Thyroid gland (tissue), 4 donors: ENCODE results near the gene MEIOB. TPM values are rescaled to one million over a fixed set of nuclear protein-coding genes. Genes with fewer than 3 reads are reported as not detected.
"Not testable (repeated sequence)": the region's sequence is repeated elsewhere in the genome, so short reads cannot be mapped to it uniquely, and the experiment has no call there.

ENCODE experiments used
- DNase-seq, 2 donors: peaks; one replicate each; pipeline ENCODE4 v3.0.0-alpha.2; 2019
- H3K27ac ChIP-seq, 3 donors: fragments of 200-600 bp; sonication (generic); 1 replicate in 2 of 3; 2 replicates in 1 of 3; pipeline ENCODE4 v1.5.1; 2016 to 2019; ENCODE audit warnings: mild to moderate bottlenecking in 1 of 3, moderate library complexity in 1 of 3
- H3K27me3 ChIP-seq: fragments of 200-600 bp; sonication (generic); one replicate; pipeline ENCODE4 v1.5.1; 2019
- H3K36me3 ChIP-seq, 2 donors: fragments of 200-600 bp; sonication (generic); one replicate each; pipeline ENCODE4 v1.5.1; 2016 to 2019
- H3K4me1 ChIP-seq, 2 donors: fragments of 200-600 bp; sonication (generic); one replicate each; pipeline ENCODE4 v1.5.1; 2017 to 2019
- H3K4me3 ChIP-seq, 3 donors: fragments of 200-600 bp; sonication (generic); replicated peaks in 1 of 3; 1 replicate in 2 of 3; 2 replicates in 1 of 3; pipeline ENCODE4 v1.5.1; 2016; ENCODE audit warnings: mild to moderate bottlenecking in 1 of 3
- H3K9me3 ChIP-seq: fragments of 200-600 bp; sonication (generic); one replicate; pipeline ENCODE4 v1.5.1; 2017
- CTCF ChIP-seq, 6 experiments: fragments of 200-600 bp in 3 of 6; fragments of 450-650 bp in 3 of 6; sonication (generic) in 3 of 6; IDR thresholded peaks; one replicate each; pipeline ENCODE4 v1.5.1; 2016 to 2019; ENCODE audit warnings: antibody characterized with exemption in 6 of 6, mild to moderate bottlenecking in 2 of 6, inconsistent platforms in 1 of 6, moderate library complexity in 1 of 6
- POLR2A ChIP-seq, 2 donors: fragments of 450-650 bp; IDR thresholded peaks; one replicate each; pipeline ENCODE4 v1.6.1; 2017; ENCODE audit warnings: antibody characterized with exemption in 2 of 2, mild to moderate bottlenecking in 2 of 2, moderate library complexity in 1 of 2
- WGBS, 2 donors: methylation state at CpG; one replicate each; pipeline ENCODE4 v1.1.5; 2017; 5-methylcytosine and 5-hydroxymethylcytosine counted together
- intact Hi-C: fragments of 100-400 bp; cut with DNase I; formaldehyde crosslinking; loops from one replicate; pipeline ENCODE4 v1.15.1; 2023
- total RNA-seq, 4 donors: library from RNA; depleted of rRNA; stranded (reverse); fragments of >200 nt; gene quantifications; one replicate each; pipeline ENCODE4 v1.2.3, GENCODE V29; 2016

Gene MEIOB
- total RNA-seq, 4 donors from 2014 or later, result 0.13 TPM; not detected in 3

DNA sequence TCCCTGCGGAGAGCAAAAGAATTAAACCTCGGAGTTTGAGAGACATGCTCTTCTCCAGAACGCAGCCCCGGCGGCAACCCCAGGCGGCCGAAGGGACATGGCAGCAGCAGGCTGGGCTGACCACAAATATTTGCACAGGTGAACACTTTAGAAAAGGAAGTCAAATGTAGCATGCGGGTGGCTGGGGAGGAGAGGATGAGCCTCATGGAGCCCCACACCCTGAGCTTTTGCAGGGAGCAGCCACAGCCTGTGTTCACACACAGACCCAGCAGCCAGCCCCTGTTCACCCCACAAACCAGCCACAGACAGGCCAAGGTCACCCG lies 28.4 kb upstream of the MEIOB start:
- Histone ChIP-seq H3K27me3 (no peaks in the 10 kb centered on the region), H3K27ac (no peak overlapping the region), H3K4me1 (peaks cover 0 to 12% of the 10 kb centered on the region in 2 donors), H3K4me3 (no peak overlapping the region), H3K36me3 (no peaks in the 10 kb centered on the region), H3K9me3 (no peaks in the 10 kb centered on the region)
- DNase-seq, result no peak
- TF ChIP-seq CTCF (IDR thresholded peaks at IDR 0.05), result no peak
- no peak for TF ChIP-seq POLR2A (IDR thresholded peaks at IDR 0.05)
- intact Hi-C loops, result no loop called here
- 72 to 77% methylated on average over 9 of the region's 9 CpGs for WGBS, 2 donors

GRCh38 chr16:1899641-1900451 lies 27.9 kb upstream of the MEIOB start:
- Histone ChIP-seq H3K9me3 (no peaks in the 10 kb centered on the region), H3K4me3 (no peak overlapping the region), H3K27me3 (no peaks in the 10 kb centered on the region), H3K4me1 (peaks cover 0 to 12% of the 10 kb centered on the region in 2 donors), H3K27ac (no peak overlapping the region), H3K36me3 (no peaks in the 10 kb centered on the region)
- intact Hi-C loops, result no loop called here
- no peak for DNase-seq
- 73 to 78% methylated on average over 16 of the region's 16 CpGs for WGBS, 2 donors
- TF ChIP-seq POLR2A (IDR thresholded peaks at IDR 0.05), result no peak
- TF ChIP-seq CTCF (IDR thresholded peaks at IDR 0.05), result no peak

DNA sequence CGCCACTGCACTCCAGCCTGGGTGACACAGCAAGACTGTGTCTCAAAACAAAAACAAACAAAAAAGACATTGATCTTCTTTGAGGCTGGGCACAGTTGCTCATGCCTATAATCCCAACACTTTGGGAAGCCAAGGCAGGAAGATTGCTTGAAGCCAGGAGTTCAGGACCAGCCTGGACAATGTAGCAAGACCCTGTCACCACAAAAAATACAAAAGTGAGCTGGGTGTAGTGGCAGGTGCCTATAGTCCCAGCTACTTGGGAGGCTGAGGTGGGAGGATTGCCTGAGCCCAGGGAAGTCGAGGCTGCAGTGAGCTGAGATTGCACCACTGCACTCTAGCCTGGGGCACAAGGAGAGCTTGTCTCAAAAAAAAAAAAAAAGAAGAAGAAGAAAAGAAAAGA lies 25.7 kb upstream of the MEIOB start:
- WGBS, 2 donors, result 84 to 95% methylated on average over 2 of the region's 2 CpGs
- DNase-seq, H3K4me1 ChIP-seq, H3K27ac ChIP-seq, H3K4me3 ChIP-seq, H3K27me3 ChIP-seq, H3K36me3 ChIP-seq, intact Hi-C loops, H3K9me3 ChIP-seq: not testable (repeated sequence)

DNA sequence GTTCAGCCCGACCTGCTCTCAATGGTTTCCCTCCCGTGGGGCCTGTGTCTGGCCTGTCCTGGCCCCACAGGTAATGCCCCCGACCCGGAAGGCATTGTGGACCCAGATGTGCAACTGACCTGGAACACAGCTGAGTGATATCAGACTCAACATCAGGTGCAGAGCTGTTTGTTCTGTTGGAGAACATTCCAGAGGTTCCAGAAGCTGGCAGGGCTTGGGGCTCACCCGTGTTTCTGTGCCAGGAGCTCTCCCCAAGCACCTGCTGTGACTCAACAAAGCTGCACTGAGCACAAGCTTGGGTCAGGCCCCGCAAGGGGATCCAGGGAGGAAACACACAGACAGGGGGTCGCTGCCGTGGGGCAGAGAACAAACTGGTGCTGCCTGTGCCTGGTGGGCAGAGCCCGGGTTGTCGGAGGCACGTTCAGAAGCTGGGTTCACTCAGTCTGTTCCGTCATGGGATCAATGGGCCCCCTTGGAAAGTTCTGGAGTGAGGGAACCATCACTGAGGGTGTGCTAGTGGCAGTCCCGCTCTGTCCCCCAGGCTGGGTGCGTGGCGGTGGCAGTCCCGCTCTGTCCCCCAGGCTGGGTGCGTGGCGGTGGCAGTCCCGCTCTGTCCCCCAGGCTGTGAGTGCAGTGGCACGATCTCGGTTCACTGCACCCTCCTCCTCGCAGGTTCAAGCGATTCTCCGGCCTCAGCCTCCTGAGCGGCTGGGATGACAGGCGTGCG lies 24.1 kb upstream of the MEIOB start:
- TF ChIP-seq CTCF (IDR thresholded peaks at IDR 0.05), result no peak
- TF ChIP-seq POLR2A (IDR thresholded peaks at IDR 0.05), result no peak
- H3K4me3 ChIP-seq, result no peak overlapping the region
- no peaks in the 10 kb centered on the region for H3K27me3 ChIP-seq
- no peaks in the 10 kb centered on the region for H3K36me3 ChIP-seq
- peak; percentile 23 to 50 for DNase-seq
- H3K27ac ChIP-seq, result peak overlapping the region in 1 of 3 donors; percentile 61
- intact Hi-C loops, result no loop called here
- H3K9me3 ChIP-seq, result no peaks in the 10 kb centered on the region
- 75 to 79% methylated on average over 24 to 27 of the region's 27 CpGs for WGBS, 2 donors
- peaks cover 0 to 10% of the 10 kb centered on the region in 2 donors for H3K4me1 ChIP-seq

- Histone ChIP-seq H3K27me3 (no peaks in the 10 kb centered on the region), H3K9me3 (no peaks in the 10 kb centered on the region), H3K27ac (no peak overlapping the region), H3K4me3 (no peak overlapping the region), H3K4me1 (peaks cover 0 to 15% of the 10 kb centered on the region in 2 donors), H3K36me3 (no peaks in the 10 kb centered on the region)
- intact Hi-C loops, result no loop called here
- TF ChIP-seq POLR2A (IDR thresholded peaks at IDR 0.05) (no peak), CTCF (IDR thresholded peaks at IDR 0.05) (no peak)
- no peak for DNase-seq
- 87 to 93% methylated on average over 5 of the region's 5 CpGs for WGBS, 2 donors
Measured at GRCh38 chr16:1895068-1895467, 23.1 kb upstream of the MEIOB start.
